GM12864 (cell line): ENCODE results near the gene FADS6.
"Not testable (repeated sequence)": the region's sequence is repeated elsewhere in the genome, so short reads cannot be mapped to it uniquely, and the experiment has no call there.

Experiments
- DNase-seq: peaks from one replicate; pipeline ENCODE4 v3.0.0-alpha.2; 2011; ENCODE audit warnings: low read depth
- H3K4me3 ChIP-seq: 2 replicates; pipeline ENCODE4 v1.5.1; 2011; ENCODE audit warnings: mild to moderate bottlenecking, low read depth, low read length, control low read depth
- TF ChIP-seq, protein P1 (sequence below): IDR thresholded peaks from 2 replicates; pipeline ENCODE4 v1.5.1; 2011; ENCODE audit warnings: low read depth, mild to moderate bottlenecking, moderate library complexity, low read length, control low read depth, inconsistent platforms; ENCODE audit errors: missing control alignments

Gene FADS6

DNA sequence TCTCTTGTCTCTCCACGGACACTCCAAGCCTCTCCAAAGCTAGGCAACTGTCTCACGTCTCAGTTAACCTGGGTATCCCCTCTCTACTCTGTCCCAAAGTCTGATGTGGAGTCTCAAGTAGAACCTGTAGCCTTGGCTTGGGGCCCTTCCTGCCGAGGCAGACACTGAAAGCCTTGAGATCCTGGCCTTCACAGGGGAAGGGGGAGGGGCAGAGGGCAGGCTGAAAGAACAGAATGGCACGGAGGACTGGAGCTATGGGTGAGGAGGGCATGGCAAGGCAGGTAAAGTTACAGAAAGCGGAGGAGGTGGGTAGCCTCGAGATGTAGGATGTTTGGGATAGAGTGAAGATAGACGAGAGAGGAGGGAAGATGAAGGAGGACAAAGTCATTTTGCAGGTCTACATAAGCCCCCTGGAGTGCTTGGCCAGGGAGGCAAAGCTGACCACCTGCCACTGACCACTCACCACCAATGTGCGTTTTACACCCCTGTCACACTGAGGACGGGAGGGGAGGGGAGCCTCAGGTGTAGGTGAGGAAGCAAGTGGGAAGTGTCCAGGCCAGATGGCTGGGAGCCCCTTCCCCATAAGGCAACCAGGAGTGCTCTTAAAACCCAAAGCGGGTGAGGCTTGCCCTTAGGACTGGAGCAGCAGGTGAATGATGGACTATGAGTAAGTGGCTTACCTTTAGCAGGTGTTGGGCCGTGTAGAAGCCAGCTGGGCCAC, 21.9 kb downstream of the FADS6 start:
- TF ChIP-seq, protein P1, sequence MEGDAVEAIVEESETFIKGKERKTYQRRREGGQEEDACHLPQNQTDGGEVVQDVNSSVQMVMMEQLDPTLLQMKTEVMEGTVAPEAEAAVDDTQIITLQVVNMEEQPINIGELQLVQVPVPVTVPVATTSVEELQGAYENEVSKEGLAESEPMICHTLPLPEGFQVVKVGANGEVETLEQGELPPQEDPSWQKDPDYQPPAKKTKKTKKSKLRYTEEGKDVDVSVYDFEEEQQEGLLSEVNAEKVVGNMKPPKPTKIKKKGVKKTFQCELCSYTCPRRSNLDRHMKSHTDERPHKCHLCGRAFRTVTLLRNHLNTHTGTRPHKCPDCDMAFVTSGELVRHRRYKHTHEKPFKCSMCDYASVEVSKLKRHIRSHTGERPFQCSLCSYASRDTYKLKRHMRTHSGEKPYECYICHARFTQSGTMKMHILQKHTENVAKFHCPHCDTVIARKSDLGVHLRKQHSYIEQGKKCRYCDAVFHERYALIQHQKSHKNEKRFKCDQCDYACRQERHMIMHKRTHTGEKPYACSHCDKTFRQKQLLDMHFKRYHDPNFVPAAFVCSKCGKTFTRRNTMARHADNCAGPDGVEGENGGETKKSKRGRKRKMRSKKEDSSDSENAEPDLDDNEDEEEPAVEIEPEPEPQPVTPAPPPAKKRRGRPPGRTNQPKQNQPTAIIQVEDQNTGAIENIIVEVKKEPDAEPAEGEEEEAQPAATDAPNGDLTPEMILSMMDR = no peak
- DNase-seq = no peak
- H3K4me3 ChIP-seq = peak overlapping the region; percentile 83

DNA sequence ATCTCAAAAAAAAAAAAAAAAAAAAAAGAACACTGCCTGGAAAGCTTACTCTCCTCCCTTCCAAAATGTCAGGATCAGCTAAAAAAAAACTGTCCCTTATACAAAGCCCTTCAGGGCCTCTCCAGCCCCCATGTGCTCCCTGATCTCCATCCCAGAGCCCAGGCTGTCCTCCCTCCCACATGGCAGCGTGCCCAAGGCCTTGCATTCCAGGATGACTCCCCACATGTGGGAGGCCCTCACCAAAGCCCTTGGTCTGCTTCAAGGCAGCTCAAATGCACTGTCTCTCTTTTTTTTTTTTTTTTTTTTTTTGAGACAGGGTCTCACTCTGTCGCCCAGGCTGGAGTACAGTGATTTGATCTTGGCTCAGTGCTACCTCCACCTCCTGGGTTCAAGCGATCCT, 22.9 kb downstream of the FADS6 start:
- TF ChIP-seq, protein P1 = no peak
- DNase-seq = no peak
- no peak overlapping the region for H3K4me3 ChIP-seq

DNA sequence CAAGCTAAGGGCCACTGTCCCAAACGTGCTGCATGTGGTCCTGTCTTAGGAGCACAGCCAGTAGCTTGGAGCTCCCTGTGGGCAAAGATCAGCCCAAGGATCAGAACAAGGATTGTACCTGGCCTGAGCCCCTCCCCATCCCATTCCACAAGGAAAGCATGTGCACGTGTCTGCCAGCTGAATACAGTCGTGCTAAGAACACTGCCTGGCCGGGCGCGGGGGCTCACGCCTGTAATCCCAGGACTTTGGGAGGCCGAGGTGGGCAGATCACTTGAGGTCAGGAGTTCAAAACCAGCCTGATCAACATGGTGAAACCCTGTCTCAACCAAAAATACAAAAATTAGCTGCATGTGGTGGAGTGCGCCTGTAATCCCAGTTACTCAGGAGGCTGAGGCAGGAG, 23.4 kb downstream of the FADS6 start:
- DNase-seq, H3K4me3 ChIP-seq: not testable (repeated sequence)

DNA sequence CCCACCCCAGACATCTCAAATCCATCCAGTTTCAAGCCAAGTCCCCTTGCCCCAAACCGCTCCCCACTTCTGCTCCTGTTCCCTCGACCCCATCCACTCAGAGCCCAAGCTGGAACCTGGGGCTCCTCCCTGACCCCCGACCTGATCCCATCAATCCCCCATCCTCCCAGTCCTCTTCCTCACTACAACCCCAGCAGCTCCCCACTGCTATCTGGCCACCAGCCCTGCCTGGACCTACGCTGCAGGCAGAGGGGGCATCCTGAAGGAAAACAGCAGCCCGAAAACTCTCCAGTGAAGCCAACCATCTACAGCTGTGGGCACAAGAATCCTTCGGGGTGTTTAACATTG, 24.6 kb downstream of the FADS6 start:
- no peak overlapping the region for H3K4me3 ChIP-seq
- TF ChIP-seq, protein P1 = no peak
- no peak for DNase-seq

DNA sequence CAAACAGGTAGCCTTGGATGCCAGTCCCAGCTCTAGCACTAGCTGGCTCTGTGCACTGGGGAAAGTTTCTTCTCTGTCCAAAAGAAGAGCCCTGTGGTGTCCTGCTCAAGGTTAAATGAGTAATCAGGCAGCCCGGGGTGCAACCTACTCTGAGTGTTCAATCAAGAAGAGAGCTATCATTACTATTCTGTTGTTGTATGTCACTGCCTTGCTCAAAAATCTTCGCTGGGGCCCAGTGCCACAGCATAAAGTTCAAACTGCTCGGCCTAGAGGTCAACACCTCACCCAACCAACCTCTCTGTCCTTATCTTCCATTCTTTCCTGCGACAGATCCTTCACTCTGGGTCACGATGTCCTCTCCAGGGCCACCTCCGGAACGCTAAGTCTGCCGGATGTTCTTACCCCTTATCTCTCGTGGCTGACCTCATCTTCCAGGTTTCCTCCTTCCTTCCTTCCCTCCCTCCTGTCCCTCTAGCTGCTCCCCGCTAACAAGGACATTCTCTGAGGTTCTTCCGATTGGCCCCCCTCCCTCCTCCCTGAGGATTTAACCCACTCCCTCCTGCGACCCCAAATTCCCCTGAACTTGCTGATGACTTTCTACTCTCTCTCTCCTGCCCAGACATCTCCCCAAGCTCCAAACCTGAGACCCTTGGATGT, 25.1 kb downstream of the FADS6 start:
- TF ChIP-seq, protein P1 = no peak
- no peak for DNase-seq

DNA sequence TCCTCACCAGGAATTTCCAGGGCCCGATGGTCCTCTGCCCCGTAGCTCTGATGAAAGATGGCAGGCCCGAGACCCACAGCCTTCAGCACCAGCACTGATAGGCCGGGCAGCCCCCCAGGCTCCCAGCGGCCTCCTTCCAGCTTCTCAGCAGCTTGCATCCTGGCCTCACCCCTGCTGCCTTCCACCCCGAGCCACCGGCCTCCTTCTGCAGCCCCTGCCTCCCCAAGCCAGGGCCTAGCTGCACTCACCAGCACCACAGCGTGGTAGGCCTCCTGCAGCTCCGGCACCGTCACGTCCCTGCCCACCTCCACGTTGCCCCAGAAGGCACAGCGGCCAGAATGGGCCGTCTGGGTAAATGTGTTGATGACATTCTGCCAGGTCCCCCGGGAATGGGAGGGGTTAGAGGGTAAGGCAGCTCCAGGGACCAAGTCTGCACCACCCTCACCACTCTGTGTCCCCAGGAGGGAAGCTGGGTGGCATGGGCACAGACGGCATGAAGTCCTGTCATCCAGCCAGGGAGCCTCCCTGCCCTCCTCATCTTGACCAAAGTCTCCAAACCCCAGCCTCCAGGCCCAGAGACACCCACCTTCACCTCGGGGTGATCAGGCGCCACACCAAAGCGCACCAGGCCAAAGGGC, 27.1 kb downstream of the FADS6 start:
- TF ChIP-seq, protein P1 = no peak
- no peak for DNase-seq
- no peak overlapping the region for H3K4me3 ChIP-seq

More for the DNA sequence above, 25.1 kb downstream of the FADS6 start:
- no peak overlapping the region for H3K4me3 ChIP-seq

DNA sequence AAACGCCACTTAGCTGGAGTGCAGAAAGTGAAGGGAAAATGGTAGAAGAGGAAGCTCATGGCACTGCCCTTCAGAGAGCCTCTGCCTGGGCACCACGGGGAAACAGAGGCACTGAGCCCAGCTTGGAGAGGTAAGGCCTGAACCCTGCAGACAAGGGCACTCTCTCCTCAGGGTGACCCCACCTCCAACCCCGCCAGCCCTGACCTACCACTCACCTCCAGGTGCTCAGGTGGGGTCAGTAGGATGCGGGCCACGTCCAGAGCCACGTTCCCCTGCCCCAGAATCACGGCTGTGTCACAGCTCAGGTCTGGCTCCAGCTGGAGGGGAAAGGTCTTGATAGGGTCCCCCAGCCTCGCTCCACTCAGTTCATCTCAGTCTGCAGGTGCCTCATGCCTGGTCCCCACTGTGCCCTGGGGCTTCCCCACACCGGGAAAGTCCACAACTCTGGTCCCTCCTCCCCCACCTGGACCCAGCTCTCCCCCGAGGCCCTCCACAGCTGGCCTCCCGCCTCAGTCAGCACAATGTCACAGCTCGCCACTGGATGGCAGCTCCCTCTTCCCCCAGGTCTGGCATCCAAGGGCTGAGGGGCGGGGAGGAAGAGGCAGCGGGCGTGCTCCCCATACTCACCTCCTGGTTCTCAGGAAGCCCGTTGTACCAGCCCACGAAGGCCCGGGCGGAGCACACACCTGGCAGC, 27.8 kb downstream of the FADS6 start:
- H3K4me3 ChIP-seq = no peak overlapping the region
- no peak for DNase-seq
- TF ChIP-seq, protein P1 = no peak
